ENCODE results near the gene TEX51.

TEX51 gene

DNA sequence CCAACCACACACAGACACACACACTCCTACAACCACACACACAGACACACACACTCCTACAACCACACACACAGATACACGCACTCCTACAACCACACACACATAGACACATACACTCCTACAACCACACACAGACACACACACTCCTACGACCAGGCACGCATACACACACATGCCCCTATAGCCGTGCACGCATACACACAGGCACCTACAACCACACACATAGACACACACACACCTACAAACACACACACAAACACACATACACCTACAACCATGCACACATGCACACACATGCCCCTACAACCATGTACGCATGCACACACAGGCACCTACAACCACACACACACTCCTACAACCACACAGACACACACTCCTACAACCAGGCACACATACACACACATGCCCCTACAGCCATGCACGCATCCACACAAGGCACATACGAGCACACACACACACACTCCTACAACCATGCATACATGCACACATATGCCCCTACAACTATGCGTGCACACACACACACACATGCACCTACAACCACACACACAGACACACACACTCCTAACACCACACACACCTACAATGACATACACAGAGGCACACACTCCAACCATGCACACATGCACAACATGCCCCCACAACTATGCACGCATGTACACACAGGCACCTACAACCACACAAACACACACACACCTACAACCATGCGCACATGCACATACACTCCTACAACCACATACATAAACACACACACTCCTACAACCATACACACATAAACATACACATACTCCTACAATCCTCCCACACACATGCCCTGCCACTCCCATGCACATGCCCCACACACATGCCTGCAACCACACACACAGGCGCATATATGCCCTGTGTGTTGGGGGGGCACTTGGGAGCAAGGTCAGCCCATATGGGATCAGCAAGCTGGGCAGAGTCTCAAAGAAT is 19.1 kb upstream of the TEX51 start:
- no peak for DNase-seq (ENCODE audit: low spot score)

DNA sequence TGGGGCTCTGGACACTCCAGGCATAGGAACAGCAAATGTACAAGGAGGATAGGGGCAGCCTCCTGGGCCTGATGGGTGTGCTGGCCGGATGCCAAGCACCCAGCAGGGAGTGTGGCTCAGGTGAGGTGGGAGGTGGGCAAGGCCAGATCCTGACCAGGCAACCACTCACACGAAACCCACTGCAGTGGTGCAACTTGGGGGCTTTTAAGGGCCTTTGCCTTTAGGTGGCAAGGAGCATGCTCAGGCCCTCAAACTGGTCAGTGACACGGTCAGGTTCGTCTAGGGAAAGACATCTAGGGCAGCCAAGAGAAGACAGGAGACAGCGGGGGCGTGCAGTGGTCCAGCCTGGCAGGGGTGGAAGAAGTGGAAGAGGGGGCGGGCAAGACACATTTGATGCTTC is 18.4 kb upstream of the TEX51 start:
- no peak for DNase-seq (ENCODE audit: low spot score)

GRCh38 chr2:126880817-126881216 is 17.9 kb upstream of the TEX51 start:
- no peak for DNase-seq (ENCODE audit: low spot score)

- DNase-seq (ENCODE audit: low spot score), result no peak
Observed at GRCh38 chr2:126881591-126881990, 17.1 kb upstream of the TEX51 start.

DNA sequence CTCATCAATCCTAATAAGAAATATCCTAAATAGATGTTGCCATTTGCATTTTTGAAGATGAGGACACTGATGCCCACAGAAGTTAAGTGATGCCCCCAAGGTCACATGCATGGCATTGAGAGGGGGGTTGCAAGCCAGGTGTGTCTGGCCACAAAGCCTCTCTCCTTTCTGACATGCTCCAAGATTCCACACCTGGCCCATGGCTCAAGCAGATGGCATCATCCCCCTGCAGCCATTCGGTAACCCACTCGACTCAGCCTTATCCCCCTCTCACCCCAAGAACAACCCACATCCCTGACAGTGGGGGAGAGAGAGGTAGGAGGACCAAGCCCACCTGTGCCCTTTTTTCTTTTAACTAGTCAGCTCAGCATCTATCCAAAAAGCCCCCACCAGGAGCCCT is 16.5 kb upstream of the TEX51 start:
- DNase-seq (ENCODE audit: low spot score), result no peak

DNA sequence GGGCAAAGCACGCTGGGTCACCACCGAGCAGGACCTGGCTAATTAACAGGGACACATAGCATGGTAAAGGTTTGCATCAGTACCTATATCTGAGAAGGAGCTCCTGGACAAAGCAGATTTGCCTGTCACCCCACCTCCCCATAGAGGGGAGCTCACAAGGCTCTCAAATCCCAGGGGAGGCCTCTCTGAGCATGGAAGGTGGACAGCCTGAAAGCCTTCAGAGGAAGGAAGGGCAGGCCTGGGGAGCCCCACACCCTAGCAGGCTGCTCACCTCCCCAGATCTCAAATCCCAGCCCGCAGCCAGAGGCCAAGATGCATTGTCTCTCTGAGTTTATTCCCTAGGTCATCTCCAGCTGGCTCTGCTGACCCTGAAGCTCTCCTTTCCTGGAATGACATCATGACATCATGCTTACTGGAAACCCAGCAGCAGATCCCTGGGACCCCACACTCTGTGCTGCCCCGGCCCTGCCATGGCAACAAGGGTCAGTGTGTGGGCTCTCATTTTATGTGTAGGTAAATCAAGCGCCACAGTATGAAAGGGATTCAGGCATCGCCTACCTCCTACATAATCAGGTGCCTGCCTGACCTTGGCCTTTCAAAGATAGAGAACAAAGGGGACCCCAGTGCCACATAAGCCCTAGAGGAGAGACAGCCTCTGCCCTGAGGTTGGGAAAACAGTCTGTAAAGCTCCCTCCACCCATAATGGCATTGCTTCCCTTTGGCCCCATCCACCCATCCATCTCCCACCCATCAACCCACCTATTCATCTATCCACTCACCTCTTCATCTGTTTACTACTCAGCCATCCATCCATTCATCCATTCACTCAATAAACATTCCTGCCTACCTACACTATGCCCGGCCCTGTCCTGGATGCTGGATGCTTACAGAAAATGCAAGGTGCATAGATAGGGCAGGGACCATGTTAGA is 15.7 kb upstream of the TEX51 start:
- no peak for DNase-seq (ENCODE audit: low spot score)

GRCh38 chr2:126883666-126884040 is 15.0 kb upstream of the TEX51 start:
- DNase-seq (ENCODE audit: low spot score), result no peak

DNA sequence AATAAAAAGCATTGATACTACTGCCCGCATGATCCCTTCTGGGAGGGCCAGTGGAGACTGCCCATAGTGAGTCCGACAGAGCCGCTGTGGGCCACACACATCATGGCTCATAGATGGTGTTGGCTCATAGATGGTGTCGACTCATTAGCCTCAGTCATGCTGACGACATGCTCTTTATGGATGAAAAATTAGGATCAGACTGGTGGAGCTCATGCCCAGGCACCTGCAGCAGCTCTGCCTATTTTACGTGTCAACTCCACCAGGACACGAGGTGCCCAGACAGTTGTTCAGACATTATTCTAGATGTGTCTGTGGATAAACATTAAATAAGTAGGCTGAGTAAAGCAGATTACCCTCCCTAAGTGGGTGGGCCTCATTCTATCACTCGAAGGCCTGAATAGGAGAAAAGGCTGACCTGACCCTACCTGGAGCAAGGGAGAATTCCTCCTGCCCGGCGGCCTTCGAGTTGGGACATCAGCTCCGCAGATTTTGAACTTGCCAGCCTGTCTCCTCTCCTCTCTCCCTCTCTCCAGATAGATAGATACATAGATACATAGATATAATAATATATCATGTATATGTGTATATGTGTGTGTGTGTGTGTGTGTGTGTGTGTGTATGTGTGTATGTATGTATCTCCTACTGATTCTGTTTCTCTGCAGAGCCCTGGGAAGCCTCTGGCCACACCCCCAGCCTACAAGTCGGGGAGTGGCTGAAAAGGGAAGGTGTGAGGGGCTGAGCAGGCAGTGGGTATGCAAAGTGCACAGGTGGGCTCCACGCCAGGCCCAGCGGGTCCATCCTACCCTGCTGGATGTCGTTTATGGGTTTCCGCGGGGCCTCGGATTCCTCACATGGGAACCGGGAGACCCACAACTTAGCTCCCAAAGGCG is 13.6 kb upstream of the TEX51 start:
- no peak for DNase-seq (ENCODE audit: low spot score)

- DNase-seq (ENCODE audit: low spot score), result peak; percentile 31
Observed at GRCh38 chr2:126885751-126886210, 12.9 kb upstream of the TEX51 start.

GRCh38 chr2:126886211-126886915 is 12.3 kb upstream of the TEX51 start:
- DNase-seq (ENCODE audit: low spot score), result peak; percentile 82

DNA sequence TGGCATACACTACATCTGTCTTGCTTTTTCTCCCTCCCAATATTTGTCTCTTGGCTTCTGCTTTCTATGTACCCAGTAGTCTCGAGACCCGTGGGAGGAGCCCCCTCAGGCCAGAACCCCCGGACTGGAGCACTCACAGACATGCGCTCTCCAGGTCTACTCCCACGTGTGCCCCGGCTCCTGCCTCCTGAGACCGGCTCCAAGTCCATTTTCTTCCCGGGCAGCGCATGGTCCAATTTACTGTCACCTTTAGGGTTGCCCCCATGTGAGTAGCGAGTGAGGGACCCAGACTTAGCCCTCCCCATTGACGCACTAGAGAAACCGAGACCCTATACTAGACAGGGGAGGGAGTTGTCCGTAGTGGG is 11.8 kb upstream of the TEX51 start:
- no peak for DNase-seq (ENCODE audit: low spot score)

- no peak for DNase-seq (ENCODE audit: low spot score)
Observed at GRCh38 chr2:126887506-126887905, 11.2 kb upstream of the TEX51 start.

GRCh38 chr2:126888046-126888445 is 10.6 kb upstream of the TEX51 start:
- DNase-seq (ENCODE audit: low spot score), result no peak

DNA sequence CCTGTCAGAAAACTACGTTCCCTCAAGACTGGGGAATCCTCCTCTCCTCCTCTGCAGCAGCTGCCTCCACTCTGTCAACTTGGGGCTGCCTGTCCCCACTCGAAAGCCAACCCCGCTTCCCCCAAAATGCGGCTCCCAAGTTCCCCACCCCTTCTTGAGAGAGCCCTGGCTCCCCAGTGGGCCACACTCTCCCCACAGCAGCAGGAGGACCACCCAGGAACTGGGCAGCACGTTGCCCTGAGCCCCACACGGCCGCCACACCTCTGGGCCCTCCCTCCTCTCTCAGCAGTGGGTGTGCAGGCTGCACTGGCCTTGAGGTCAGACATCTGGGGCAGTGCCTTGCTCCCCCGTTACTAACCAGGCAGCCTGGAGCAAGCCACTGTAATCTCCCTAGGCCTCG is 9.6 kb upstream of the TEX51 start:
- no peak for DNase-seq (ENCODE audit: low spot score)

DNA sequence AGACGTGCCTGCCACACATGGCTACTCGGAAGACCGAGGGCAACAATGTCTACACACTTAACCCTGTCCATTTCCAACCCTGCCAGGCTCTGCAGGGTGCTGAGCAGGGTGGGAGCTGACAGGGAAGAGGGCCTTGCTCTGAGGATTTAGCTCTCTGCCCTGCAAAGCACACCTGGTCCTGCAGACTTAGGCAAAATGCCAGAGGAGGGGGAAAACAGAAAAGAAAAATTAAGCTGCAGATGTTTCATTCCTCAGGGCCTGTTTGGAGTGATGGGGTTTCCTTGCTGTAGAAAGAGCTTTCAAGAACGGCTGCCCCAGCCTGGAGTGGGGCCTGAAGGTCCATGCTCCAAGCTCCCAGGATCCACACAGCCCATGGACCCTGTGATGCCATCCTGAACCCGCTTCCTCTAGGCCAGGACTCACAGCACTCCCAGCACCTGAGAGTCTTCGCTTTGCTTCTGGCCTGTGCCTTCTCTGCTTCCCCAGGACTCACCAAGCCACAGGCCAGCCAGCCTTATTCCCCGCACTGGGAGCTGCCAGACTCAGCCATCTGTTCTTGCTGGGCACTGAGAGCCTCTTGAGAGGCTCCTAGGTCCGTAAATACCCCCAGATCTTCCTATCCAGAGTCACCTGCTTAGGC is 9.1 kb upstream of the TEX51 start:
- DNase-seq (ENCODE audit: low spot score), result no peak

DNA sequence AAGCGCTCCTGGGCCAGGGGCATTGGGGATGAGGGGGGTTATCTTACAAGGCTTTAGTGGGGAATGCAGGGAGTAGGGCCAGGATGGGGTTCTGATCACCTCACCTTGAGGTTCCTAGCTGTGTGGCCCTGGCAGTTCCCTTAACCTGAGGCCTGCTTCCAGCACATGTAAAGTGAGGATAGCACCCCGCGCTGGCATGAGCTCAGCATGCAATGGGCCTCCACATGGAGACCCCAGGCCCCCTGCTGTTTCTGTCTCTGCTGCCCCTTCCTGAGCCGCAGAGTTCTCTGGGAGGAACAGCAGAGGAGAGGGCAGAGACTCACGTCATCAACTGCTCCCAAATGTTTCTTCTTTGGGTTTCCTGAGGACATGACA is 8.6 kb upstream of the TEX51 start:
- DNase-seq (ENCODE audit: low spot score), result no peak

DNA sequence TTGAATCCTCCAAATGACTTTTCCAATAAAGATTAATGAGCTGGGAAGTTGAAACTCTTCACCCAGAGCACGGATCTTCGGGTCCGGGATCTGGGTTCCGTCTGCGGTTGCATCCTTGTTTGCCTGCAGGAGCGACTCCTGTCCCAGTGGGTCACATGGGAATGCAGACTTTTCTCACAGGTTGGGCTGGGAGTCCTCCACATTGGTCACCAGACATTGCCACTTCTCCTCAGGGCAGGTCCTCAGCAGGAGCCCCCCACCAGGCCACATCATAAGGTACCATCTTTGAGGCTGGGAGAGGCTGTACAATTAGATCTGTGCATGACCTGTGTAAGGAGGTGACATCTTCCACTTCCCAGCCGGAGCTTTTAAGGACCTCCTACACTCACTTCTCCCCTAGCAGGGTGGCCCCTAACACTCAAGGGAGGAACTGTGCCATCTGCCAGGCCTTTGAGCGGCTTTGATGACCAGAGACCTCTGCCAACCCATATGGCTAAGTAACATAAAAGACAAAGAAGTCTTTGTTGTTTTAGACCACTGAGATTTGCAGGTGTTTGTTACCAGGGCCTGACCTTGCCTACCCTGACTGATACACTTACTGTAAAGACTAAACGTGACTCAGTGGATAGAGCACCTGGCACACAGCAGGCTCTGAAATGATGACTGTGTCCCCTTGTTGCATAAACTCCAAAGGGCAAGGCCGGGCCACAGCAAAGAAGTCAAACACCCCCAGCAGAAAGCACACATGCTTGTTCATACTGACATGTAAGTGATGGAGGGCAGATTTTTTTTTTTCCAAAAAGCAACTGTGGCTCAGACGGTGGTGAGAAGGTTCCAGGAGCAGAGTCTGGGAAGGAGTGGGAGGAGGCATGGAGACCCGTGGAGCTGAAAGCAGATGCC is 7.9 kb upstream of the TEX51 start:
- DNase-seq (ENCODE audit: low spot score), result no peak

DNA sequence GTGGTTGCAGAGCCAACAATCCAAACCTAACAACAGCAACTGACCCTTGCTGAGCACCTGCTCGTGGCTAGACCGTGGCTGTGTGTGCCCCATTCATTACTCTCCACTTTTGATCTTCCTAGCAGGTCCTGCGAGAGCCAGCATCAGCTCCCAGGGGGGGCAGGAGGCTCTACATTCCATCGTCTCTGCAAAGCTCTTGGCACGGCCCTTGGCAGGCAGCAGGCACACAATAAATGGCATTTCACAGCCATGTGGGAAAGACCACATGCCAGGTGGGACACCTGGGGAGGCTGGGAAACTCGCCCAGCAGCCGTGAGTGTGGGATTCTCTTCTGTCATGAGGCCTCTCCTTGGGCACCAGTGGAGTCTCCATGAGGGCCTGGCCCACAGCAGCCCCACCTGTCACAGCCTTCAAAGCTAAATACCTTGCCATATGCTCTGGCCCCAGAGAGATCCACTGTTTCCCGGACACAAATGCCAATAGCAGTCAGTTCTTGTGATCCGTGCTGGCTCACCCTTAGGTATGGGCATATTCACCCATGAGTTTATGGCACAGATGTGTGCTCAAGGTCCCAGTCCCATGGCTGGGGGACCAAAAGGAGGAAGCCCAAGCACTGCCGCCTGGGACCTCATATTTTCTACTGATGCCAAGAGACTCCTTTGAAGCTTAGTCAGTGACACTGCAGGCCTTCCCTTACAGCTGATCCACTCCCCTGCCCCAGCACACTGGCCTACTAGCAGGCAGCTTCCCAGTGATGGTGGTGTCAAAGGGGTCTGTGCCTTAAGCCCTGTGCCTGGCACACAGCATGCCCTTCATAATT is 6.8 kb upstream of the TEX51 start:
- no peak for DNase-seq (ENCODE audit: low spot score)

GRCh38 chr2:126893153-126893552 is 5.5 kb upstream of the TEX51 start:
- no peak for DNase-seq (ENCODE audit: low spot score)

Data from GM03348 (cell line).